ENCODE data around the gene APOBEC3B.
"Not testable (repeated sequence)": the region's sequence is repeated elsewhere in the genome, so short reads cannot be mapped to it uniquely, and the experiment has no call there.

The APOBEC3B gene

DNA sequence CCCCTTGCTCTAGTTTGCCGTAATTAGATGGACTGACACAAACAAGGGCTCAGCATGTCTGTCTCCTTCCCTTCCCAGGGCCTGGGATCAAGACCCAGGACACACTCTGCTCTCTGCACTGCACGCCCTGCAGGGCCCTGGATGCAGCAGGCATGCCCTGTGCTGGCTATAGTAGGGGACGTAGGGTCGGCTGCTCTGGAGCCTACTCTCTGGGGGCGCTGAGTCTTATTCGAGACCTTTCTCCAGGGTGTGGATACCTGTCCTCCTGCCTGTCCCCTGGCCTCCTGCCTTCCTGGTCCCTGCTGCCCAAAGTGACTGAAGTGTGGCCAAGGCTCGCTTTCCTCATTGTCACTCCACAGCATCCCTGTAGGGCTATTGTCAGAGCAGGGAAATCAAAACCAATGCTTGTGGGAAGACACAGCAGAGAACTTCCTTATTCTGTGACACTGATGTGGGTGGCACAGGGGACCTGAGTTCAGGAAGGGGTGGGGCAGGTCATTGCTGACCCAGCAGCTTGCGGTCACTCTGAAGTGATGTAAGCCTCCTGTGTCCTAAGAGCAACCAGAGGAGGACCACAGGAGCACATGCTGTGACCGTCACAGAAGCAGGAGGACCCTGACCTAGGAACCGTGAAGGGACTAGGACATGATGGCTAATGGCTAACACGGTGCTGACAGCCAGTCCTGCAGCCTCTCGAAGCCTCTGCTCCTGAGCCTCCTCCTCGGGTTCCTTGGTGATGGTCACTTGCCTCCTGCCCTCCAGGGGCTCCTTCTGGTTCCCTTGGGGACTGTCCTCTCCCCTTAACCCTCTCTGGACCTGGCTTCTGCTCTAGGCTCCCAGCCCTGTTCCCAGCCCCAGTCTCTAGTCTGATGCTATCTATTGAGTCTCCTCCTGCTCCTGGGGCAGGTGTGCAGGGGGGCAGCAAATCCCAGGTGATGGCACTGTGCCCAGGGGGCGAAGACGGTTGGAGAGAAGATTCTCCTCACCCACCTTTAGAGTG, 14.4 kb upstream of the APOBEC3B start:
- DNase-seq = no peak
- Mint-ChIP-seq H3K27me3 (peaks cover 25% of the 10 kb centered on the region), H3K4me3 (no peak overlapping the region), H3K4me1 (ENCODE audit: low read depth) (peaks cover 2% of the 10 kb centered on the region), H3K27ac (no peak overlapping the region), H3K9me3 (no peaks in the 10 kb centered on the region), H3K36me3 (ENCODE audit: low read depth) (no peaks in the 10 kb centered on the region)

GRCh38 chr22:38968801-38969200, 13.3 kb upstream of the APOBEC3B start:
- Mint-ChIP-seq H3K27me3 (peaks cover 26% of the 10 kb centered on the region), H3K27ac (no peak overlapping the region), H3K4me1 (ENCODE audit: low read depth) (peaks cover 6% of the 10 kb centered on the region), H3K9me3 (no peaks in the 10 kb centered on the region), H3K36me3 (ENCODE audit: low read depth) (no peaks in the 10 kb centered on the region), H3K4me3 (no peak overlapping the region)
- DNase-seq = no peak

GRCh38 chr22:38970551-38970950, 11.6 kb upstream of the APOBEC3B start:
- Mint-ChIP-seq H3K4me1 (ENCODE audit: low read depth) (peaks cover 5% of the 10 kb centered on the region), H3K27ac (no peak overlapping the region), H3K27me3 (peaks cover 24% of the 10 kb centered on the region), H3K36me3 (ENCODE audit: low read depth) (no peaks in the 10 kb centered on the region), H3K9me3 (no peaks in the 10 kb centered on the region), H3K4me3 (no peak overlapping the region)
- DNase-seq = no peak

DNA sequence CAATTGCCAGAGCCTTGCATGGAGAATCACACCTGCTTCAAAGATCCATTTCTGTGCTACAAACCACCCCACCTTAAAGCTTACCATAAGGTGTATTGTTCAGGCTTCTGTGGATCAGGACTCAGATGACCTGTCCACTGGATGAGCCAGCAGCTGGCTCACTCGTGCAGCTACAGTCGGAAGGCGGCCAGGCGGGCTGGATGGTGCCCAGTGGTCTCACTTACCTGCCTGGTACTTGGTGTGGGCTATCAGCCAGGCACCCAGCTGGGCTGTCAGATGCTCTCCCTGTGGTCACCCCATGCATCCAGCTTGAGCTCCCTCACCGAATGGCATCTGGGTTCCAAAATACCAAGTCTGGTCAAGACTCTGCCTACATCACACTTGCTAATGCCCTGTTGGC, 10.9 kb upstream of the APOBEC3B start:
- Mint-ChIP-seq H3K27ac (no peak overlapping the region), H3K36me3 (ENCODE audit: low read depth) (no peaks in the 10 kb centered on the region), H3K4me3 (no peak overlapping the region), H3K4me1 (ENCODE audit: low read depth) (peaks cover 5% of the 10 kb centered on the region), H3K27me3 (peaks cover 24% of the 10 kb centered on the region), H3K9me3 (no peaks in the 10 kb centered on the region)
- DNase-seq = no peak

- Mint-ChIP-seq H3K9me3 (no peaks in the 10 kb centered on the region), H3K27ac (no peak overlapping the region), H3K36me3 (ENCODE audit: low read depth) (no peaks in the 10 kb centered on the region), H3K4me1 (ENCODE audit: low read depth) (peaks cover 5% of the 10 kb centered on the region), H3K27me3 (peaks cover 21% of the 10 kb centered on the region), H3K4me3 (no peak overlapping the region)
- no peak for DNase-seq
Observed at GRCh38 chr22:38971791-38972190, 10.4 kb upstream of the APOBEC3B start.

DNA sequence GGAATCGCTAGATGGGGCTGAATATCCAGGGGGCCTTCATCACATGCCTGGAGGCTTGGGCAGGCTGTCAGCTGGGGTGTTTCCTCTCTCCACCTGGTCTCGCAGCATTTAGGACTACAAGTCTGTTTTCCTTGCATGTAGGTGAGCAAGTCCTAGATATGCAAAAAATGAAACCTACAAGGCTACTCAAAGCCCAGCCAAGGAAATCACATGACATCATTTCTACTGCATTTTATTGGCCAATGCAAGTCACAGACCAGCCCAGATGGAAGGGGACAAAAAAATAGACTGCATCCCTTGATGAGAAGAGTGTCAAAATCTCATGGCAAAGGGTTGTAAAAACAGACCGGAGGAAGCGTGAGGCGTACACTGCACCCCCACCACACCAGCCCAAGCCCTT, 9.6 kb upstream of the APOBEC3B start:
- H3K27me3 Mint-ChIP-seq = peaks cover 22% of the 10 kb centered on the region

GRCh38 chr22:38973289-38974169, 8.6 kb upstream of the APOBEC3B start:
- no peak overlapping the region for H3K4me3 Mint-ChIP-seq
- H3K4me1 Mint-ChIP-seq (ENCODE audit: low read depth) = peaks cover 8% of the 10 kb centered on the region
- no peaks in the 10 kb centered on the region for H3K36me3 Mint-ChIP-seq (ENCODE audit: low read depth)
- H3K27ac Mint-ChIP-seq = no peak overlapping the region
- DNase-seq = peak; percentile 68
- peaks cover 3% of the 10 kb centered on the region for H3K9me3 Mint-ChIP-seq
- H3K27me3 Mint-ChIP-seq = peaks cover 22% of the 10 kb centered on the region

More for the DNA sequence above, 9.6 kb upstream of the APOBEC3B start:
- no peak for DNase-seq
- H3K9me3 Mint-ChIP-seq = peaks cover 3% of the 10 kb centered on the region
- H3K27ac Mint-ChIP-seq = no peak overlapping the region
- H3K4me3 Mint-ChIP-seq = no peak overlapping the region
- H3K4me1 Mint-ChIP-seq (ENCODE audit: low read depth) = peaks cover 8% of the 10 kb centered on the region
- H3K36me3 Mint-ChIP-seq (ENCODE audit: low read depth) = no peaks in the 10 kb centered on the region

GRCh38 chr22:38974170-38974825, 7.8 kb upstream of the APOBEC3B start:
- no peak for DNase-seq
- Mint-ChIP-seq H3K27ac (no peak overlapping the region), H3K4me1 (ENCODE audit: low read depth) (peaks cover 8% of the 10 kb centered on the region), H3K27me3 (peaks cover 17% of the 10 kb centered on the region), H3K36me3 (ENCODE audit: low read depth) (no peaks in the 10 kb centered on the region), H3K9me3 (peaks cover 3% of the 10 kb centered on the region), H3K4me3 (no peak overlapping the region)

GRCh38 chr22:38974826-38975175, 7.3 kb upstream of the APOBEC3B start:
- no peak for DNase-seq
- Mint-ChIP-seq H3K27me3 (peaks cover 14% of the 10 kb centered on the region), H3K4me1 (ENCODE audit: low read depth) (peaks cover 8% of the 10 kb centered on the region), H3K36me3 (ENCODE audit: low read depth) (no peaks in the 10 kb centered on the region), H3K4me3 (no peak overlapping the region), H3K27ac (no peak overlapping the region), H3K9me3 (peaks cover 3% of the 10 kb centered on the region)

DNA sequence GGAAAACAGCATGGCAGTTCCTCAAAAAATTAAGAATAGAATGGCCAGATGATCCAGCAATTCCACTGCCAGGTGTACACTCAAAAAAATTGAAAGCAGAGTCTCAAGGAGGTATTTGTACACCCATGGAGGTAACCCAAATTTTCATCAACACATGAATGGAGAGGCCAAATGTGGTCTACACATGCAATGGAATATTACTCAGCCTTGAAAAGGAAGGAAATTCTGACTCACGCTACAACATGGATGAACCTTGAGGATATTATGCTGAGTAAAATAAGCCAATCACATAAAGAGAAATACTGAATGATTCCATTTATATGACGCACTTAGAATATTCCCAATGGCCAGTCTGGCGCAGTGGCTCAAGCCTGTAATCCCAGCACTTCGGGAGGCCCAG, 4.9 kb upstream of the APOBEC3B start:
- peaks cover 22% of the 10 kb centered on the region for H3K4me1 Mint-ChIP-seq (ENCODE audit: low read depth)
- not testable (repeated sequence) for DNase-seq; H3K27me3 Mint-ChIP-seq; H3K9me3 Mint-ChIP-seq; H3K36me3 Mint-ChIP-seq (ENCODE audit: low read depth); H3K27ac Mint-ChIP-seq; H3K4me3 Mint-ChIP-seq

DNA sequence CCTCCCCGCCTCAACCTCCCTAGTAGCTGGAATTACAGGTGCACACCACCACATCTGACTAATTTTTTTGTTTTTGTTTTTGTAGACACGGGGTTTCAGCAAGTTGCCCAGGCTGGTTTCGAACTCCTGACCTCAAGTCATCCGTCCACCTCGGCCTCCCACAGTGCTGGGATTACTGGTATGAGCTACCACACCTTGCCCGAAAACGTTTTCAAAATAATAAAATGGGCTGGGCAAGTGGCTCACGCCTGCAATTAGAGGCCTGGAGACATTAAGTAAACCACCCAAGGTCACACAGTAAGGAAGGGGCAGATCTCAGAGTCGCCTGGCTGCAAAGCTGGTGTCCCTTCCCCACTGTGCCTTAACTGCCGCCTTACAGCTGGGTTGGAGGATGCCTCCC, 1.6 kb upstream of the APOBEC3B start:
- H3K4me1 Mint-ChIP-seq (ENCODE audit: low read depth) = peaks cover 47% of the 10 kb centered on the region
- not testable (repeated sequence) for DNase-seq; H3K9me3 Mint-ChIP-seq; H3K4me3 Mint-ChIP-seq; H3K27ac Mint-ChIP-seq; H3K36me3 Mint-ChIP-seq (ENCODE audit: low read depth); H3K27me3 Mint-ChIP-seq

GRCh38 chr22:38981005-38981991, 849 bp upstream of the APOBEC3B start:
- peaks cover 5% of the 10 kb centered on the region for H3K36me3 Mint-ChIP-seq (ENCODE audit: low read depth)

GRCh38 chr22:38984224-38984623, 2.1 kb downstream of the APOBEC3B start:
- Mint-ChIP-seq H3K36me3 (ENCODE audit: low read depth) (peaks cover 5% of the 10 kb centered on the region), H3K27me3 (no peaks in the 10 kb centered on the region), H3K27ac (peak overlapping the region; percentile 31), H3K4me1 (ENCODE audit: low read depth) (peaks cover 74% of the 10 kb centered on the region), H3K4me3 (no peak overlapping the region), H3K9me3 (peaks cover 3% of the 10 kb centered on the region)
- DNase-seq = no peak

More at GRCh38 chr22:38981005-38981991, 849 bp upstream of the APOBEC3B start:
- Mint-ChIP-seq H3K27me3 (peaks cover 2% of the 10 kb centered on the region), H3K27ac (no peak overlapping the region), H3K4me1 (ENCODE audit: low read depth) (peaks cover 53% of the 10 kb centered on the region), H3K9me3 (peaks cover 6% of the 10 kb centered on the region), H3K4me3 (peak overlapping the region; percentile 35)
- DNase-seq = no peak
